GM23338 (cell line): ENCODE results near the gene CCT6B. TPM values are rescaled to one million over a fixed set of nuclear protein-coding genes. Genes with fewer than 3 reads are reported as not detected.

Experiments
- ATAC-seq: fragments of 200-7000 bp; cut with Tn5 transposase; 3 replicates; pipeline ENCODE4 v1.9.1; 2020
- DNase-seq: peaks from one replicate; pipeline ENCODE4 v3.0.0-alpha.2; 2015; ENCODE audit warnings: low spot score
- H2AFZ ChIP-seq: fragments of 200-600 bp; sonication (generic); 2 replicates; pipeline ENCODE4 v1.8.0; 2016; ENCODE audit warnings: antibody characterized with exemption, mild to moderate bottlenecking, moderate library complexity
- H3F3A ChIP-seq: fragments of 200-600 bp; sonication (generic); replicated peaks from 2 replicates; pipeline ENCODE4 v1.8.0; 2017; ENCODE audit warnings: antibody characterized with exemption, mixed run types, low read depth
- H3K27ac ChIP-seq: fragments of 200-600 bp; sonication (generic); 2 replicates; pipeline ENCODE4 v1.6.1; 2016; ENCODE audit warnings: low read depth
- H3K27me3 ChIP-seq: fragments of 200-600 bp; sonication (generic); 2 replicates; pipeline ENCODE4 v1.8.0; 2016; ENCODE audit warnings: mild to moderate bottlenecking, mixed run types, moderate library complexity; ENCODE audit not compliant: insufficient read depth
- H3K36me3 ChIP-seq: fragments of 200-600 bp; sonication (generic); 2 replicates; pipeline ENCODE4 v1.8.0; 2016; ENCODE audit warnings: mild to moderate bottlenecking; ENCODE audit not compliant: insufficient read depth
- H3K4me1 ChIP-seq: fragments of 200-600 bp; sonication (generic); 2 replicates; pipeline ENCODE4 v1.8.0; 2016; ENCODE audit warnings: mild to moderate bottlenecking, moderate library complexity; ENCODE audit not compliant: insufficient read depth
- H3K4me2 ChIP-seq: fragments of 200-600 bp; sonication (generic); 2 replicates; pipeline ENCODE4 v1.7.1; 2017; ENCODE audit warnings: mixed run types
- H3K4me3 ChIP-seq: fragments of 200-600 bp; sonication (generic); 2 replicates; pipeline ENCODE4 v1.6.1; 2016; ENCODE audit warnings: mixed run types
- H3K79me2 ChIP-seq: fragments of 200-600 bp; sonication (generic); replicated peaks from 2 replicates; pipeline ENCODE4 v1.8.0; 2017; ENCODE audit warnings: mild to moderate bottlenecking; ENCODE audit not compliant: insufficient read depth
- H3K9me2 ChIP-seq: fragments of 200-600 bp; sonication (generic); 2 replicates; pipeline ENCODE4 v1.8.0; 2017; ENCODE audit not compliant: insufficient read depth
- H4K20me1 ChIP-seq: fragments of 200-600 bp; sonication (generic); replicated peaks from 2 replicates; pipeline ENCODE4 v1.8.0; 2017; ENCODE audit warnings: mild to moderate bottlenecking; ENCODE audit not compliant: insufficient read depth
- H3K27ac Mint-ChIP-seq: 2 replicates; pipeline ENCODE4 v1.8.0; 2020; ENCODE audit warnings: inconsistent platforms, mild to moderate bottlenecking, moderate library complexity, mixed read lengths
- H3K27me3 Mint-ChIP-seq: 3 replicates; pipeline ENCODE4 v1.8.0; 2022; ENCODE audit warnings: low read depth, mild to moderate bottlenecking, moderate library complexity, mixed read lengths, inconsistent platforms; ENCODE audit not compliant: insufficient read depth, poor library complexity
- H3K36me3 Mint-ChIP-seq: 3 replicates; pipeline ENCODE4 v1.8.0; 2021; ENCODE audit warnings: low read depth, mild to moderate bottlenecking, inconsistent platforms, moderate library complexity, mixed read lengths
- H3K4me1 Mint-ChIP-seq: 3 replicates; pipeline ENCODE4 v1.8.0; 2020; ENCODE audit warnings: mild to moderate bottlenecking, inconsistent platforms, mixed read lengths
- H3K4me3 Mint-ChIP-seq: 3 replicates; pipeline ENCODE4 v1.8.0; 2021; ENCODE audit warnings: moderate library complexity, mild to moderate bottlenecking, inconsistent platforms, mixed read lengths
- H3K9me3 Mint-ChIP-seq: 3 replicates; pipeline ENCODE4 v1.8.0; 2020; ENCODE audit warnings: moderate library complexity, mild to moderate bottlenecking, inconsistent platforms, mixed read lengths
- CREB1 ChIP-seq: fragments of 250-450 bp; sonication (Bioruptor Pico); IDR thresholded peaks from 2 replicates; pipeline ENCODE4 v1.5.0; 2020; ENCODE audit warnings: low read depth, mild to moderate bottlenecking, moderate library complexity
- CTCF ChIP-seq, 2 experiments: fragments of 200-600 bp in 1 of 2; sonication (generic) in 1 of 2; conservative IDR thresholded peaks; 2 replicates each; pipeline versions ENCODE4 v1.5.1 to v1.6.1; 2016 to 2017; ENCODE audit warnings: antibody characterized with exemption in 2 of 2, low read depth in 2 of 2, mild to moderate bottlenecking in 2 of 2, moderate library complexity in 1 of 2
- ETS1 ChIP-seq: IDR thresholded peaks from 2 replicates; pipeline ENCODE4 v1.6.1; 2016; ENCODE audit warnings: antibody characterized with exemption
- EZH2 ChIP-seq: fragments of 200-600 bp; sonication (generic); IDR thresholded peaks from one replicate; pipeline ENCODE4 v1.8.0; 2017; ENCODE audit warnings: antibody characterized with exemption, mild to moderate bottlenecking, low read depth; ENCODE audit not compliant: unreplicated experiment
- EZH2phosphoT487 ChIP-seq: fragments of 200-600 bp; sonication (generic); IDR thresholded peaks from one replicate; pipeline ENCODE4 v1.8.1; 2018; ENCODE audit warnings: antibody characterized with exemption; ENCODE audit not compliant: unreplicated experiment
- JUNB ChIP-seq: IDR thresholded peaks from one replicate; pipeline ENCODE4 v1.6.1; 2016; ENCODE audit warnings: antibody characterized with exemption; ENCODE audit not compliant: unreplicated experiment
- NANOG ChIP-seq: IDR thresholded peaks from 2 replicates; pipeline ENCODE4 v1.6.1; 2016; ENCODE audit warnings: antibody characterized with exemption, borderline replicate concordance
- POLR2AphosphoS5 ChIP-seq: IDR thresholded peaks from 2 replicates; pipeline ENCODE4 v1.6.1; 2016; ENCODE audit warnings: antibody characterized with exemption, low read depth
- REST ChIP-seq: IDR thresholded peaks from one replicate; pipeline ENCODE4 v1.6.1; 2018; ENCODE audit warnings: antibody characterized with exemption; ENCODE audit not compliant: unreplicated experiment
- STAT1 ChIP-seq: IDR thresholded peaks from one replicate; pipeline ENCODE4 v1.6.1; 2016; ENCODE audit warnings: antibody characterized with exemption; ENCODE audit not compliant: unreplicated experiment
- ZNF114 ChIP-seq: fragments of 250-450 bp; sonication (Bioruptor Pico); IDR thresholded peaks from 2 replicates; pipeline ENCODE4 v1.5.0; 2020; ENCODE audit warnings: mild to moderate bottlenecking, moderate library complexity
- ZNF331 ChIP-seq: fragments of 250-450 bp; sonication (Bioruptor Pico); IDR thresholded peaks from 2 replicates; pipeline ENCODE4 v1.5.0; 2020; ENCODE audit warnings: low read depth, mild to moderate bottlenecking, moderate library complexity
- polyA plus RNA-seq: library from polyadenylated mRNA; unstranded; fragments of >200 nt; fragmentation: Nextera tagmentation; extraction: Ambion mirVana; gene quantifications from 2 replicates; pipeline ENCODE4 v1.2.1, GENCODE V29; 2016
- total RNA-seq: library from RNA; depleted of rRNA; stranded (reverse); fragments of >200 nt; shearing (Covaris generic); gene quantifications from 2 replicates; pipeline ENCODE4 v1.2.3, GENCODE V29; 2014
- TF ChIP-seq, protein P1 (sequence below): fragments of 250-450 bp; sonication (Bioruptor Pico); IDR thresholded peaks from 2 replicates; pipeline ENCODE4 v1.5.0; 2020; ENCODE audit warnings: mild to moderate bottlenecking, moderate library complexity

The CCT6B gene
- total and polyA plus RNA-seq, 2 experiments from 2014 or later, result 0.94 to 1.1 TPM

GRCh38 chr17:34974794-34975785 is 13.8 kb upstream of the CCT6B start:
- Histone ChIP-seq H3K4me2 (no peak overlapping the region), H3K27me3 (no peaks in the 10 kb centered on the region), H3K36me3 (no peaks in the 10 kb centered on the region), H3K4me3 (no peak overlapping the region), H3F3A (no peaks in the 10 kb centered on the region), H2AFZ (no peak overlapping the region), H3K9me2 (no peaks in the 10 kb centered on the region), H3K27ac (no peak overlapping the region), H3K79me2 (no peaks in the 10 kb centered on the region), H3K4me1 (0 out of 2 replicates have a peak, but pooled peaks cover 4% of the 10 kb centered on the region), H4K20me1 (no peaks in the 10 kb centered on the region; the same call in 1 of the 2 replicates)
- Mint-ChIP-seq H3K4me3 (no peak overlapping the region), H3K27me3 (peaks cover 2% of the 10 kb centered on the region), H3K27ac (no peak overlapping the region), H3K9me3 (no peaks in the 10 kb centered on the region), H3K4me1 (peaks cover 8% of the 10 kb centered on the region), H3K36me3 (no peaks in the 10 kb centered on the region)
- no peak for ATAC-seq
- DNase-seq, result no peak
- TF ChIP-seq REST, result no peak
- TF ChIP-seq NANOG, result no peak
- no peak for TF ChIP-seq JUNB
- TF ChIP-seq ZNF331 (CRISPR knock-in tag), result no peak
- TF ChIP-seq STAT1, result no peak
- no peak for TF ChIP-seq CREB1 (CRISPR knock-in tag)
- TF ChIP-seq CTCF (conservative IDR thresholded peaks at IDR 0.05; ENCODE audit: low read depth in 2 of 2), result no peak
- TF ChIP-seq EZH2phosphoT487, result no peak
- TF ChIP-seq EZH2, result no peak
- no peak for TF ChIP-seq ETS1
- TF ChIP-seq, protein P1, sequence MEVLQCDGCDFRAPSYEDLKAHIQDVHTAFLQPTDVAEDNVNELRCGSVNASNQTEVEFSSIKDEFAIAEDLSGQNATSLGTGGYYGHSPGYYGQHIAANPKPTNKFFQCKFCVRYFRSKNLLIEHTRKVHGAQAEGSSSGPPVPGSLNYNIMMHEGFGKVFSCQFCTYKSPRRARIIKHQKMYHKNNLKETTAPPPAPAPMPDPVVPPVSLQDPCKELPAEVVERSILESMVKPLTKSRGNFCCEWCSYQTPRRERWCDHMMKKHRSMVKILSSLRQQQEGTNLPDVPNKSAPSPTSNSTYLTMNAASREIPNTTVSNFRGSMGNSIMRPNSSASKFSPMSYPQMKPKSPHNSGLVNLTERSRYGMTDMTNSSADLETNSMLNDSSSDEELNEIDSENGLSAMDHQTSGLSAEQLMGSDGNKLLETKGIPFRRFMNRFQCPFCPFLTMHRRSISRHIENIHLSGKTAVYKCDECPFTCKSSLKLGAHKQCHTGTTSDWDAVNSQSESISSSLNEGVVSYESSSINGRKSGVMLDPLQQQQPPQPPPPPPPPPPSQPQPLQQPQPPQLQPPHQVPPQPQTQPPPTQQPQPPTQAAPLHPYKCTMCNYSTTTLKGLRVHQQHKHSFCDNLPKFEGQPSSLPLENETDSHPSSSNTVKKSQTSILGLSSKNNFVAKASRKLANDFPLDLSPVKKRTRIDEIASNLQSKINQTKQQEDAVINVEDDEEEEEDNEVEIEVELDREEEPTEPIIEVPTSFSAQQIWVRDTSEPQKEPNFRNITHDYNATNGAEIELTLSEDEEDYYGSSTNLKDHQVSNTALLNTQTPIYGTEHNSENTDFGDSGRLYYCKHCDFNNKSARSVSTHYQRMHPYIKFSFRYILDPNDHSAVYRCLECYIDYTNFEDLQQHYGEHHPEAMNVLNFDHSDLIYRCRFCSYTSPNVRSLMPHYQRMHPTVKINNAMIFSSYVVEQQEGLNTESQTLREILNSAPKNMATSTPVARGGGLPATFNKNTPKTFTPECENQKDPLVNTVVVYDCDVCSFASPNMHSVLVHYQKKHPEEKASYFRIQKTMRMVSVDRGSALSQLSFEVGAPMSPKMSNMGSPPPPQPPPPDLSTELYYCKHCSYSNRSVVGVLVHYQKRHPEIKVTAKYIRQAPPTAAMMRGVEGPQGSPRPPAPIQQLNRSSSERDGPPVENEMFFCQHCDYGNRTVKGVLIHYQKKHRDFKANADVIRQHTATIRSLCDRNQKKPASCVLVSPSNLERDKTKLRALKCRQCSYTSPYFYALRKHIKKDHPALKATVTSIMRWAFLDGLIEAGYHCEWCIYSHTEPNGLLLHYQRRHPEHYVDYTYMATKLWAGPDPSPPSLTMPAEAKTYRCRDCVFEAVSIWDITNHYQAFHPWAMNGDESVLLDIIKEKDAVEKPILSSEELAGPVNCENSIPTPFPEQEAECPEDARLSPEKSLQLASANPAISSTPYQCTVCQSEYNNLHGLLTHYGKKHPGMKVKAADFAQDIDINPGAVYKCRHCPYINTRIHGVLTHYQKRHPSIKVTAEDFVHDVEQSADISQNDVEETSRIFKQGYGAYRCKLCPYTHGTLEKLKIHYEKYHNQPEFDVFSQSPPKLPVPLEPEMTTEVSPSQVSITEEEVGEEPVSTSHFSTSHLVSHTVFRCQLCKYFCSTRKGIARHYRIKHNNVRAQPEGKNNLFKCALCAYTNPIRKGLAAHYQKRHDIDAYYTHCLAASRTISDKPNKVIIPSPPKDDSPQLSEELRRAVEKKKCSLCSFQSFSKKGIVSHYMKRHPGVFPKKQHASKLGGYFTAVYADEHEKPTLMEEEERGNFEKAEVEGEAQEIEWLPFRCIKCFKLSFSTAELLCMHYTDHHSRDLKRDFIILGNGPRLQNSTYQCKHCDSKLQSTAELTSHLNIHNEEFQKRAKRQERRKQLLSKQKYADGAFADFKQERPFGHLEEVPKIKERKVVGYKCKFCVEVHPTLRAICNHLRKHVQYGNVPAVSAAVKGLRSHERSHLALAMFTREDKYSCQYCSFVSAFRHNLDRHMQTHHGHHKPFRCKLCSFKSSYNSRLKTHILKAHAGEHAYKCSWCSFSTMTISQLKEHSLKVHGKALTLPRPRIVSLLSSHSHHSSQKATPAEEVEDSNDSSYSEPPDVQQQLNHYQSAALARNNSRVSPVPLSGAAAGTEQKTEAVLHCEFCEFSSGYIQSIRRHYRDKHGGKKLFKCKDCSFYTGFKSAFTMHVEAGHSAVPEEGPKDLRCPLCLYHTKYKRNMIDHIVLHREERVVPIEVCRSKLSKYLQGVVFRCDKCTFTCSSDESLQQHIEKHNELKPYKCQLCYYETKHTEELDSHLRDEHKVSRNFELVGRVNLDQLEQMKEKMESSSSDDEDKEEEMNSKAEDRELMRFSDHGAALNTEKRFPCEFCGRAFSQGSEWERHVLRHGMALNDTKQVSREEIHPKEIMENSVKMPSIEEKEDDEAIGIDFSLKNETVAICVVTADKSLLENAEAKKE (CRISPR knock-in tag), result no peak
- TF ChIP-seq POLR2AphosphoS5, result no peak
- no peak for TF ChIP-seq ZNF114 (CRISPR knock-in tag)
